HepG2 (cell line): ENCODE results near the gene UNC93A.

Experiments
- DBP ChIP-seq: sonication (generic); formaldehyde crosslinking; IDR thresholded peaks from 2 replicates; pipeline ENCODE4 v1.4.0; 2020; ENCODE audit warnings: missing genetic modification reagents; ENCODE audit errors: not compliant biosample characterization
- KLF16 ChIP-seq, 2 experiments: sonication (generic) in 1 of 2; formaldehyde crosslinking in 1 of 2; IDR thresholded peaks; 2 replicates each; pipeline versions ENCODE4 v1.6.1 to v1.8.0; 2016 to 2023; ENCODE audit warnings: missing genetic modification reagents in 2 of 2, missing compliant biosample characterization in 1 of 2
- NCOA5 ChIP-seq: sonication (generic); formaldehyde crosslinking; IDR thresholded peaks from 2 replicates; pipeline ENCODE4 v1.4.0; 2020; ENCODE audit warnings: missing genetic modification reagents
- NRL ChIP-seq: sonication (generic); formaldehyde crosslinking; IDR thresholded peaks from 2 replicates; pipeline ENCODE4 v1.5.0; 2020; ENCODE audit warnings: missing genetic modification reagents, mild to moderate bottlenecking, moderate library complexity, borderline replicate concordance
- POLR2A ChIP-seq, 2 experiments: IDR thresholded peaks; 2 replicates each; pipeline ENCODE4 v1.6.1; 2011; ENCODE audit warnings: low read depth in 2 of 2, low read length in 2 of 2, mild to moderate bottlenecking in 1 of 2, moderate library complexity in 1 of 2; ENCODE audit not compliant: insufficient read depth in 1 of 2
- ZNF18 ChIP-seq: sonication (generic); formaldehyde crosslinking; IDR thresholded peaks from 2 replicates; pipeline ENCODE4 v1.8.0; 2022; ENCODE audit warnings: mild to moderate bottlenecking, missing genetic modification reagents; ENCODE audit not compliant: insufficient replicate concordance
- ZNF274 ChIP-seq: sonication (generic); formaldehyde crosslinking; IDR thresholded peaks from 2 replicates; pipeline ENCODE4 v1.5.1; 2020; ENCODE audit warnings: mild to moderate bottlenecking, missing genetic modification reagents

GRCh38 chr6:167293590-167294091 is 2.5 kb downstream of the UNC93A start:
- TF ChIP-seq KLF16 (CRISPR knock-in tag; IDR thresholded peaks at IDR 0.05) (no peak), ZNF274 (CRISPR knock-in tag) (no peak), NRL (CRISPR knock-in tag) (no peak), ZNF18 (CRISPR knock-in tag) (no peak), POLR2A (IDR thresholded peaks at IDR 0.05; ENCODE audit: insufficient read depth in 1 of 2, low read depth in 2 of 2, low read length in 2 of 2) (no peak), DBP (CRISPR knock-in tag) (no peak), NCOA5 (CRISPR knock-in tag) (no peak)
